GM19239 (cell line): ENCODE data around the gene NLRP7.
"Not testable (repeated sequence)": the region's sequence is repeated elsewhere in the genome, so short reads cannot be mapped to it uniquely, and the experiment has no call there.

Experiments
- DNase-seq: peaks from one replicate; pipeline ENCODE4 v3.0.0; 2011; ENCODE audit warnings: low spot score; ENCODE audit not compliant: insufficient read length
- FAIRE-seq: peaks from 2 replicates; lab custom pipeline; 2011; peaks lifted over from hg19 to GRCh38; lab: Jason Lieb, UNC

Gene NLRP7

DNA sequence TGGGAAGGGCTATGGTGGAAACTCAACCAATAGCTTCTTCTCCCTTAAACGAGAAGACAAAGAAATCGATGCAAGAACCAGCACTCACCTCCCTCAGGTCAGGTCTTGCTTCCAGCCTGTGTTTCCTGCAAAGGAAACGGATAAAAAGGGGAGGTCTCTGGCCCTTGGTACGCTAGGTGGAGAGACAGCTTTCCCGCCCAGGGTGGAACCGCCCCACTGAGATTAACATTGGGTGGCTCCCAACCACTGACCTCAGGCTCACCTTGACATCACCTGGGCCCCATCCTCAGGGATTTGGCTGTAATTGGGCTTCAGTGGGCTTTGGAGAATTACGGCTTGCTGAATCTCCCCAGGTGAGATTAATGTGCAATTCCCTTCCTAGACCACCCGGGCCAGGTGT is at the start of gene NLRP7:
Gene NLRP7, minus strand, starts transcription at position 150 of the 400 bp plus-strand sequence.
- FAIRE-seq (no peak), DNase-seq (no peak)

DNA sequence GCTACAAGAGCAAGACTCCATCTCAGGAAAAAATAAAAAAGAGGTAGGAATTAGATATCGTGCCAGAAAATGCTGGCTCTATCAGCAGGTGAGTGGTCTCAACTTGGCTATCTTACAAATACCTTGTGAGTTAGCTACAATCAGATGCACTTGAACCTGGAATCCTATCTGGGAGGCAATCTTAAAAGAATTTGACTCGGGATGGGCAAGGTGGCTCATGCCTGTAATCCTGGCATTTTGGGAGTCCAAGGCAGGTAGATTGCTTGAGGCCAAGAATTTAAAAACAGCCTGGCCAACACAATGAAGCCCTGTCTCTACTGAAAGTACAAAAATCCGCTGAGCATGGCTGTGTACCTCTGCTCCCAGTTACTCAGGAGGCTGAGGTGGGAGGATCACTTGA is 48.2 kb upstream of the NLRP7 start:
- no peak for FAIRE-seq

DNA sequence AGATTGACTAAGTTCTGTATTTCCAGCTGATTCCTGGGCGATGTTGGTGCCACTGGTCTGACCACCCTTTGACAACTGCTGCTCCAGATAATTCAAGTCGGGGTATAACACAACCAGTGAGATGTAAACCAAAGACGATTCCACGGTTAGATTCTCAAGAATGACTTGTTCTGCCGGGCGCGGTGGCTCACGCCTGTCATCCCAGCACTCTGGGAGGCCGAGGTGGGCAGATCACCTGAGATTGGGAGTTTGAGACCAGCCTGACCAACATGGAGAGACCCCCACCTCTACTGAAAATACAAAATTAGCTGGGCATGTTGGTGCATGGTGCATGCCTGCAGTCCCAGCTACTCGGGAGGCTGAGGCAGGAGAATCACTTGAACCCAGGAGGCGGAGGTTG is 42.2 kb upstream of the NLRP7 start:
- not testable (repeated sequence) for FAIRE-seq, DNase-seq

More for the DNA sequence above, 48.2 kb upstream of the NLRP7 start:
- no peak for DNase-seq

DNA sequence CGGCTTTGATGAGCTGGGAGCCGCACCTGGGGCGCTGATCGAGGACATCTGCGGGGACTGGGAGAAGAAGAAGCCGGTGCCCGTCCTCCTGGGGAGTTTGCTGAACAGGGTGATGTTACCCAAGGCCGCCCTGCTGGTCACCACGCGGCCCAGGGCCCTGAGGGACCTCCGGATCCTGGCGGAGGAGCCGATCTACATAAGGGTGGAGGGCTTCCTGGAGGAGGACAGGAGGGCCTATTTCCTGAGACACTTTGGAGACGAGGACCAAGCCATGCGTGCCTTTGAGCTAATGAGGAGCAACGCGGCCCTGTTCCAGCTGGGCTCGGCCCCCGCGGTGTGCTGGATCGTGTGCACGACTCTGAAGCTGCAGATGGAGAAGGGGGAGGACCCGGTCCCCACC is 35.2 kb upstream of the NLRP7 start:
- DNase-seq, FAIRE-seq: not testable (repeated sequence)

DNA sequence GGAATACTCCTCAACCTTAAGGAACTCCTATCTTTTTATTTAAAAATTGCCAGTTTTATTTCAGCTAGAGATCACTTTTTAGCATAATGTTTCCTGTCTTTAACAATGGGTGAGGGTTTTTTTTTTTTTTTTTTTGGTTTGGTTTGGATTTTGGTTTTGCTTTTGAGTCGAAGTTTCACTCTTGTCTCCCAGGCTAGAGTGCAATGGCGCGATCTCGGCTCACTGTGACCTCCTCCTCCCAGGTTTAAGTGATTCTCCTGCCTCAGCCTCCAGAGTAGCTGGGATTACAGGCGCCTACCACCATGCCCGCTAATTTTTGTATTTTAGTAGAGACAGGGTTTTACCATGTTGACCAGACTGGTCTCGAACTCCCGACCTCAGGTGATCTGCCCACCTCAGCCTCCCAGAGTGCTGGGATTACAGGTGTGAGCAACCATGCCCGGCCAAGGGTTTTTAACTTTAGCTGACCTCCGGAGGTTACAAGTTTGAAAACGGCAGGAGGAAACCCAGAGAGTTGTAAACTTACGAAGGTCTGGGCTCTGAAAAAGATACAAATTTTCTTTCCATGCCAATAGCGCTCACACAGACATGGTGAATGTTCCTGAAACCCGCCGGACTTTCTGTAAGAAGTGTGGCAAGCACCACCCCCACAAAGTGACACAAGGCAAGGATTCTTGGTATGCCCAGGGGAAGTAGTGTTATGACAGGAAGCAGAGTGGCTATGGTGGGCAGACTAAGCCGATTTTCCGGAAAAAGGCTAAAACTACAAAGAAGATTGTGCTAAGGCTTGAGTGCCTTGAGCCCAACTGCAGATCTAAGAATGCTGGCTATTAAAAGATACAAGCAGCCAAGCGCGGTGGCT is 26.1 kb upstream of the NLRP7 start:
- DNase-seq, FAIRE-seq: not testable (repeated sequence)

DNA sequence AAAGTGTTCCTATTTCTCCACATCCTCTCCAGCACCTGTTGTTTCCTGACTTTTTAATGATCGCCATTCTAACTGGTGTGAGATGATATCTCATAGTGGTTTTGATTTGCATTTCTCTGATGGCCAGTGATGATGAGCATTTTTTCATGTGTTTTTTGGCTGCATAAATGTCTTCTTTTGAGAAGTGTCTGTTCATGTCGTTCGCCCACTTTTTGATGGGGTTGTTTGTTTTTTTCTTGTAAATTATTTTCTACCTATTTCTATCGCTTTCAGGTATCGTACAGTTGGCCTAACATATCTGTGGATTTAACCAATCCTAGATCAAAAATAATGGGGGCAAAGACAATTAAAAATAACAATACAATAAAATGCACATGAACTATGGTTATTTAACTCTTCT is 24.1 kb upstream of the NLRP7 start:
- not testable (repeated sequence) for FAIRE-seq, DNase-seq

DNA sequence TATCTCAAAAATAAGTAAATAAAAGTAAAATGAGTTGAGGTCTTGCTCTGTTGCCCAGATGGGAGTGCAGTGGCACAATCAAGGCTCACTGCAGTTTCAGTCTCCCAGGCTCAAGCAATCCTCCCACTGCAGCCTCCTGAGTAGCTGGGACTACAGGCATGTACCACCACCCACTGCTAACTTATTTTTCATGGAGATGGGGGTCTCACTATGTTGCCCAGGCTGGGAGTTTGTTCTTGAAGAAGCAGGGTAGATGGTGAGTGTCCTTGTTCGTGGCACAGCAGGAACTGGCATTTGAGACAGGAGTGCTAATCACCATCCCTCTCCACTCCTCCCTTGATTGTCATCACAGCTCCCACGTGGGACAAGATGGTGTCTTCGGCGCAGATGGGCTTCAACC is 22.3 kb upstream of the NLRP7 start:
- FAIRE-seq: no peak
- no peak for DNase-seq

DNA sequence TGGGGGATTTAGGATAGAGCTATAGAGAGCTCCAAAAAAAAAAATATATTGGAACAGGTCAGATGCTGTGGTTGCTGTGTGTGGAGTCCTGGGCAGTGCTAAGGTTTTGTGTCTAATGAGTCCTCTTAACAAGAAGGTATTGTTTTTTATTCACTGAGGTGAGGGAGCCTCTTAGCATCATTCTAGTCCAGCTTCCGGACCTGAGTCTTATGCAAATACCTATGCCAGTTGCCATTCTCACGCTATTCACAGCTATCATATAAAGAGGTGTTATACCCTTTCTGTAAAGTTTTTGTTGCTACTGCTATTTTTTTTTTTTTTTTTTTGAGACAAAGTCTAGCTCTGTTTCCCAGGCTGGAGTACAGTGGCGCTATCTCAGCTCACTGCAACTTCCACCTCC is 20.3 kb upstream of the NLRP7 start:
- FAIRE-seq: no peak

DNA sequence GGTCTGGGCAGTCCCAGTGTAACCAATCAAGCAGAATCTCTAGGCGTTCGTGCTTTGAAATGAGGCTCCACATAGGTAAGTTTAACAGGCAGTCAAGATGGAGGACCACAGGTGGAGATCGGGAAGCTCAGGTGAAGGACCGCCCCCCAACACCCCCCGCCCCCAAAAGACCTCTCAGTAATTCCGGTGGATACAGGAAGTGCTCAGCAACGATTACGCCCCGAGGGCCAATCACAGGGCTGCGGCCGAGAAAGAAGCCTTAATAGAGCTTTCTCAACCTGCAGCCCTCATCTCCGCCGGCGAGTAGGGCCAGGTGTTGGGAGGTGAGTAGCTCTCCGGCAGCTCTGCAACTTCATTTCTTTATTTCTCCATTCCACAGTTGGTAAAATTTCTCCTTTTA is 17.7 kb upstream of the NLRP7 start:
- not testable (repeated sequence) for FAIRE-seq, DNase-seq

More for the DNA sequence above, 20.3 kb upstream of the NLRP7 start:
- DNase-seq: no peak

DNA sequence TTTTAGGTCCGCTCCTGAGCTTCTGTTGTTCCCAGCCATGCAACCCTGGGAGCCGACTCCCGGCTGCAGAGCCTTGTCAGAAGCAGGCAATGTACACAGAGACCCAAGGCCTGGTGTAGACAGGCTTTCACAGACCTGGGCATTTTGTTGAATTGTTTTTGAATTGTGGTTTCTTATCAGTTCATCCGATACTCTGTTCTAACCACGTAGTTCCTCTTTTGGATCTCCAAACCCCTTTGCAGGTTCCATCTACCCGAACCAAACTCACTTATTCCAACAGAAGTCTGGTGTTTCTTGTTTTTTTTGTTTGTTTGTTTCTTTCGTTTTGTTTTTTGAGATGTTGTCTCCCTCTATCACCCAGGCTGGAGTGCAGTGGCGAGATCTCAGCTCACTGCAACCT is 12.5 kb upstream of the NLRP7 start:
- FAIRE-seq (peak; percentile 55), DNase-seq (peak; percentile 41)

DNA sequence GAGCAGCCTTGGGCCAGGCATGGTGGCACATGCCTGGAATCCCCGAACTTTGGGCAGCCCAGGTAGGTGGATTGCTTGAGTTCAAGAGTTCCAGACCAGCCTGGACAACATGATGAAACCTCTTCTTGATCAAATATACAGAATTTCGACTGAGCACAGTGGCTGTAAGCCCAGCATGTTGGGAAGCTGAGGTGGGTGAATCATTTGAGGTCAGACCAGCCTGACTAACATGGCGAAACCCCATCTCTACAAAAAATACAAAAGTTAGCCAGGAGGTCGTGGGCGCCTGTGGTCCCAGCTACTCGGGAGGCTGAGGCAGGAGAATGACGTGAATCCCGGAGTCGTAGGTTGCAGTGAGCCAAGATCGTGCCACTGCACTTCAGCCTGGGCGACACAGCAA is 8.0 kb upstream of the NLRP7 start:
- DNase-seq (no peak), FAIRE-seq (no peak)

DNA sequence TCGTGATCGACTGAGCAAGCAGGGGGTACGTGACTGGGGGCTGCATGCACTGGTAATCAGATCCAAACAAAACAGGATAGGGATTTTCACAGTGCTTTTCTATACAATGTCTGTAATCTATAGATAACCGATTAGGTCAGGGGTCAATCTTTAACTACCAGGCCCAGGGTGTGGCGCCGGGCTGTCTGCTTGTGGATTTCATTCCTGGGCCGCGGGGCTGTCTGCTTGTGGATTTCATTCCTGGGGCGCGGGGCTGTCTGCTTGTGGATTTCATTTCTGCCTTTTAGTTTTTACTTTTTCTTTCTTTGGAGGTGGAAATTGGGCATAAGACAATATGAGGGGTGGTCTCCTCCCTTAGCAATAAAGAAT is 6.0 kb upstream of the NLRP7 start:
- not testable (repeated sequence) for FAIRE-seq, DNase-seq

DNA sequence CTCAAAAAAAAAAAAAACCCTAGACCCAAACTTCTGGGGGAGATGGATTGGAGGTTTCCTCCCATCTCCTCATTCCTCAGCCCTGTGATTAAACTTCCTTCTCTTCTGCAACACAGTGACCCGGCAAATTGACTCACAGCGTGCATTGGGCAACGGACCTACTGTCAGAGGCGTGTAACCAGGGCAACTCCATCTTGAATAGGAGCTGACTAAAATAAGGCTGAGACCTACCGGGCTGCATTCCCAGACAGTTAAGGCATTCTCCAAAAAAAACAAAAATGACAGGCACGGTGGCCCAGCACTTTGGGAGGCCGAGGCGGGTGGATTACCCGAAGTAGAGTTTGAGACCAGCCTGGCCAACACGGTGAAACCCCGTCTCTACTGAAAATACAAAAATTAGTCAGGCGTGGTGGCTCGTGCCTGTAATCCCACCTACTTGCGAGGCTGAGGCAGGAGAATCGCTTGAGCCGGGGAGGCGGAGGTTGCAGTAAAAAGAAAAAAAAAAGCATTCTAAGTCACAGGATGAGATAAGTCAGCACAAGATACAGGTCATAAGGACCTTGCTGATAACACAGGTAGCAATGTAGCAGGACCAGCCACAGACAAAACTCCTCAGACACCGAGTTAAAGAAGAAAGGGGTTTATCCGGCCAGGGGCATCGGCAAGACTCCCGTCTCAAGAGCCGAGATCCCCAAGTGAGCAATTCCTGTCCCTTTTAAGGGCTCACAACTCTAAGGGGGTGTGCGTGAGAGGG is 5.4 kb upstream of the NLRP7 start:
- DNase-seq: no peak
- no peak for FAIRE-seq

DNA sequence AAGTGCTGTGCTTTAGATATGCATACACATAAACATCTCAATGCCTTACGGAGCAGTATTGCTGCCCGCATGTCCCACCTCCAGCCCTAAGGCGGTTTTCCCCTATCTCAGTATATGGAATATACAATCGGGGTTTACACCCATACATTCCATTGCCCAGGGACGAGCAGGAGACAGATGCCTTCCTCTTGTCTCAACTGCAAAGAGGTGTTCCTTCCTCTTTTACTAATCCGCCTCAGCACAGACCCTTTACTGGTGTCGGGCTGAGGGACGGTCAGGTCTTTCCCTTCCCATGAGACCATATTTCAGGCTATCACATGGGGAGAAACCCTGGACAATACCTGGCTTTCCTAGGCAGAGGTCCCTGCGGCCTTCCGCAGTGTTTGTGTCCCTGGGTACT is 3.2 kb upstream of the NLRP7 start:
- not testable (repeated sequence) for DNase-seq, FAIRE-seq

DNA sequence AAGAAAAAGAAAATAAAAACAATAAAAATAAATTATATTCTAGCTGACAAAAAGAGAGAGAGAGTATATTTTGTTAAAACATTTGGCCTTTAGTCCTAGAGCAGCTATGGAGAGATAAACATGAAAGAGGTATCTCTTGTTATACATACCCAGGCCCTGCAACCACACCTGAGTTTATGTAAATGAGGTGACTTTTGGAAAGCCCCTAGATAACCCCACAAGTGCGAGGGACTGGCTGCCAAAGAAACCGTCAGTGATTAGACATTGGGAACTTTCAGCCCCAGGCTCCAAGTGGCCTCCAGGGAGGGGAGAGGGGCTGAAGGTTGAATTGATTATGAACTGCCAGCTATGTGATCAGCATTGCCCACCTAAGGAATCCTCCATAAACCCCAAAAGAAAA is 2.1 kb upstream of the NLRP7 start:
- FAIRE-seq (no peak), DNase-seq (no peak)

DNA sequence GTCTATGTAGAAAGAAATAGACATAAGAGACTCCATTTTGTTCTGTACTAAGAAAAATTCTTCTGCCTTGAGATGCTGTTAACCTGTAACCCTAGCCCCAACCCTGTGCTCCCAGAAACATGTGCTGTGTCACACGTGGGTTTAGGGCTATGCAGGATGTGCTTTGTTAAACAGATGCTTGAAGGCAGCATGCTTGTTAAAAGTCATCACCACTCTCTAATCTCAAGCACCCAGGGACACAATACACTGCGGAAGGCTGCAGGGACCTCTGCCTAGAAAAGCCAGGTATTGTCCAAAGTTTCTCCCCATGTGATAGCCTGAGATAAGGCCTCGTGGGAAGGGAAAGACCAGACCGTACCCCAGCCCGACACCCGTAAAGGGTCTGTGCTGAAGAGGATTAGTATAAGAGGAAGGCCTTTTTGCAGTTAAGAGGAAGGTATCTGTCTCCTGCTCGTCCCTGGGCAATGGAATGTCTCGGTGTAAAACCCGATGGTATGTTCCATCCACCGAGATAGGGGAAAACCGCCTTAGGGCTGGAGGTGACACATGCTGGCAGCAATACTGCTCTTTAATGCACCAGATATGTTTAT is 3.5 kb downstream of the NLRP7 start:
- FAIRE-seq, DNase-seq: not testable (repeated sequence)

DNA sequence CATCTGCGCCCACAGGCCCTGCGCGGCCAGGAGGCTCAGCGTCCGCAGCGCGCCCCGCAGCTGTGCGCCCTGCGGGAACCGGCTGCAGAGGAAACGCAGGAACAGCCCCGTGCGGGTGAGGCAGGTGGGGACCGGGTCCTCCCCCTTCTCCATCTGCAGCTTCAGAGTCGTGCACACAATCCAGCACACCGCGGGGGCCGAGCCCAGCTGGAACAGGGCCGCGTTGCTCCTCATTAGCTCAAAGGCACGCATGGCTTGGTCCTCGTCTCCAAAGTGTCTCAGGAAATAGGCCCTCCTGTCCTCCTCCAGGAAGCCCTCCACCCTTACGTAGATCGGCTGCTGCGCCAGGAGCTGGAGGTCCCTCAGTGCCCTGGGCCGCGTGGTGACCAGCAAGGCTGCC is 7.8 kb downstream of the NLRP7 start:
- not testable (repeated sequence) for FAIRE-seq

DNA sequence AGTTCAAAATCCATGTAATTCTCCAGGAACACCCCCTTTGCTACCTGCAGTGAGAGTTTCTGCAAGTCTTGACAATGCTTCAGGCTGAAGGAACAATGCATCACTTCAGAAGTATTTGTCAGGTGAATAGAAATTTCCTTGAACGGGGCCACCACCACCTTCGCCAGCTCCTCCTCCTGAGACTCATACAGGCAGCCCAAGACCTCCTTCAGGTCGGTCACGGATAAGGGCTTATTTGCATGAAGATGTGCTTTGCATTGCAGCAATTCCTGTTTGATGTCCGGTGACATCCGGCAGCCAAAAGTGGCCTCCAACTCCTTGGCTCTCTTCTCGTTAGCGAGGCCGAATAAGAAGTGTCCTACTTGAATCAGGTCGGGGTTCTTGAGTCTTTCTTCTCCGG is 8.4 kb downstream of the NLRP7 start:
- no peak for DNase-seq
- no peak for FAIRE-seq

More for the DNA sequence above, 7.8 kb downstream of the NLRP7 start:
- not testable (repeated sequence) for DNase-seq

DNA sequence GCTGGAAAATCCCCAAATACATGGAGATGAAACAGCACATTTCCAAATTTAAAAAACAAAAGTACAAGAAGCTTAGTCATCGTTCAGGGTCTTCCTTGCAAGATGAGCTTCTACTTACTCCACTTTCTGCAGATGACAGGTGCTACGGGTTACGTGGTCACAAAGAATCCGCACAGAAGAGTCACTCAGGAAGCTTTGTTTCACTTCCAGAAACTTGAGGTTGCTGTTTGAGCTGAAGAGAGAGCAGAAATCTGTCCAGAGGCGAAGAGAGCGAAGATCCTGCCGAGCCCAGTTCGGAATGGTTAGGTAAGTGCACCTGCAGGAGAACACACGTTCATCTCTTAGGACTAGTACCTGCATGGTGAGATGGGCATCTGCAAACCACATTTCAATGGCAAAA is 9.4 kb downstream of the NLRP7 start:
- peak; percentile 83 for DNase-seq
- FAIRE-seq: peak; percentile 4

DNA sequence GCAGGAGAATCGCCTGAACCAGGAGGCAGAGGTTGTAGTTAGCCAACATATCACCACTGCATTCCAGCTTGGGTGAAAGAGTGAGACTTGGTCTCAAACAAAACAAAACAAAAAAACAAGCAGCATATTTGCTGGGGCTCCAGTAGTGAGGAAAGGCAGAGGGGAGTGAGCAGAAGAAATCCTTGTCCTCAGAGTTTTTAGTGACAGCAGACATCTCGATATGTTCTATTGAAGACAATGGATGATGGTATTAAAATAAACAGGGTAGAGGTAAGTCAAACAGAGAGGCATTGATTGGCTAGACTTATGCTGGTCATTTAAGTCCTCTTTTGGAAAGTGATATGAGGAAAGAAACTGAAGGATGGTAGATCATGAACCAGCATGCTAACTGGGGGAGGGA is 19.0 kb downstream of the NLRP7 start:
- DNase-seq: no peak
- no peak for FAIRE-seq

DNA sequence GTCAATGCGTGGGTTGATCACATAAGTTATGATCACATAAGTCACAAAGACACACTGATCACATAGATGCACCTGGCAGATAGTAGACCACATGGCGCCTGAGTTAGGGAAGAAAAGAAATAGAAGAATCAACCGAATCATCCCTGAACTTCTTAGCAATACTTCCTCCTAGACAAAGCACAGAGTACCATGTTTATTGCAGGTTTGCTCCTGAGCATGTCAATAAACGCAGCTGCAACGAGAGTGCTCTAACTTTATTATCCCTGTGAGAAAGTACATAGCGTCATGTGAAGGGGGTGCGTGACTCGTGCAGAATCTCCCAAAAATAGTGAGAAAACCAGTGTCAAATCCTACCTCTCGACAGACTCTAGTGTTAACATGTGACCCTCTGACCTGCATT is 24.1 kb downstream of the NLRP7 start:
- FAIRE-seq: no peak
- no peak for DNase-seq
